Liver (tissue), 9 donors: ENCODE measurements around the gene FRMD4A. TPM values are rescaled to one million over a fixed set of nuclear protein-coding genes. Genes with fewer than 3 reads are reported as not detected.

ENCODE experiments used
- DNase-seq: peaks from one replicate; pipeline ENCODE4 v3.0.0-alpha.2; 2017; ENCODE audit warnings: low spot score
- H3K27ac ChIP-seq, 2 donors: one replicate each; pipeline ENCODE4 v1.7.0; 2013; ENCODE audit warnings: inconsistent platforms in 2 of 2, low read length in 2 of 2, control low read depth in 1 of 2, low read depth in 1 of 2, mild to moderate bottlenecking in 1 of 2
- H3K27me3 ChIP-seq, 4 donors: one replicate each; pipeline versions ENCODE4 v1.6.1 to v1.7.0; 2013; ENCODE audit warnings: low read length in 3 of 4, inconsistent platforms in 1 of 4, mild to moderate bottlenecking in 1 of 4, moderate library complexity in 1 of 4; ENCODE audit not compliant: control insufficient read depth in 4 of 4, insufficient read depth in 4 of 4
- H3K36me3 ChIP-seq, 4 donors: one replicate each; pipeline versions ENCODE4 v1.6.1 to v1.7.0; 2013; ENCODE audit warnings: low read length in 3 of 4, mild to moderate bottlenecking in 3 of 4, low read depth in 1 of 4, moderate library complexity in 1 of 4; ENCODE audit not compliant: control insufficient read depth in 4 of 4, insufficient read depth in 3 of 4
- H3K4me1 ChIP-seq, 4 donors: one replicate each; pipeline versions ENCODE4 v1.6.1 to v1.7.0; 2013; ENCODE audit warnings: low read length in 3 of 4, mild to moderate bottlenecking in 3 of 4, moderate library complexity in 1 of 4; ENCODE audit not compliant: control insufficient read depth in 4 of 4, insufficient read depth in 4 of 4
- H3K4me3 ChIP-seq, 3 donors: one replicate each; pipeline versions ENCODE4 v1.6.1 to v1.7.0; 2013; ENCODE audit warnings: low read length in 3 of 3, control low read depth in 1 of 3, low read depth in 1 of 3, mild to moderate bottlenecking in 1 of 3
- H3K9ac ChIP-seq, 2 donors: one replicate each; pipeline ENCODE4 v1.7.0; 2013; ENCODE audit warnings: low read length in 2 of 2, mild to moderate bottlenecking in 2 of 2, moderate library complexity in 2 of 2, control low read depth in 1 of 2, low read depth in 1 of 2
- H3K9me3 ChIP-seq, 4 donors: one replicate each; pipeline versions ENCODE4 v1.6.1 to v1.7.0; 2013; ENCODE audit warnings: low read length in 3 of 4; ENCODE audit not compliant: control insufficient read depth in 4 of 4
- EGR1 ChIP-seq, 2 donors: IDR thresholded peaks; 2 replicates each; pipeline ENCODE4 v1.6.1; 2016 to 2018; ENCODE audit warnings: antibody characterized with exemption in 2 of 2, low read depth in 2 of 2
- FOXA1 ChIP-seq: IDR thresholded peaks from 2 replicates; pipeline ENCODE4 v1.6.1; 2016; ENCODE audit warnings: antibody characterized with exemption
- FOXA2 ChIP-seq: IDR thresholded peaks from 2 replicates; pipeline ENCODE4 v1.6.1; 2016; ENCODE audit warnings: antibody characterized with exemption
- GABPA ChIP-seq, 2 donors: IDR thresholded peaks in 1 of 2; conservative IDR thresholded peaks in 1 of 2; 2 replicates each; pipeline ENCODE4 v1.6.1; 2016; ENCODE audit warnings: antibody characterized with exemption in 2 of 2, mild to moderate bottlenecking in 1 of 2, moderate library complexity in 1 of 2
- HNF4A ChIP-seq, 2 donors: conservative IDR thresholded peaks; 2 replicates each; pipeline ENCODE4 v1.6.1; 2016; ENCODE audit warnings: antibody characterized with exemption in 2 of 2, mild to moderate bottlenecking in 2 of 2
- HNF4G ChIP-seq: IDR thresholded peaks from 2 replicates; pipeline ENCODE4 v1.6.1; 2016; ENCODE audit warnings: antibody characterized with exemption
- JUND ChIP-seq, 2 donors: IDR thresholded peaks; 2 replicates each; pipeline ENCODE4 v1.6.1; 2016; ENCODE audit warnings: antibody characterized with exemption in 2 of 2
- MAX ChIP-seq: IDR thresholded peaks from 2 replicates; pipeline ENCODE4 v1.6.1; 2016; ENCODE audit warnings: antibody characterized with exemption
- NR2F2 ChIP-seq: IDR thresholded peaks from 2 replicates; pipeline ENCODE4 v1.6.1; 2016; ENCODE audit warnings: antibody characterized with exemption
- RAD21 ChIP-seq, 2 donors: IDR thresholded peaks; 2 replicates each; pipeline ENCODE4 v1.6.1; 2016; ENCODE audit warnings: antibody characterized with exemption in 2 of 2, mild to moderate bottlenecking in 2 of 2
- RXRA ChIP-seq, 2 donors: IDR thresholded peaks; 2 replicates each; pipeline ENCODE4 v1.6.1; 2017 to 2018; ENCODE audit warnings: antibody characterized with exemption in 2 of 2, mild to moderate bottlenecking in 1 of 2
- SP1 ChIP-seq: IDR thresholded peaks from 2 replicates; pipeline ENCODE4 v1.6.1; 2018; ENCODE audit warnings: antibody characterized with exemption, mild to moderate bottlenecking
- TAF1 ChIP-seq: conservative IDR thresholded peaks from 2 replicates; pipeline ENCODE4 v1.6.1; 2016; ENCODE audit warnings: antibody characterized with exemption, mild to moderate bottlenecking
- YY1 ChIP-seq: IDR thresholded peaks from 2 replicates; pipeline ENCODE4 v1.6.1; 2016; ENCODE audit warnings: antibody characterized with exemption, mild to moderate bottlenecking
- ZBTB33 ChIP-seq: IDR thresholded peaks from 2 replicates; pipeline ENCODE4 v1.6.1; 2016; ENCODE audit warnings: antibody characterized with exemption
- WGBS: extraction: QIAGEN DNeasy Blood & Tissue Kit; methylation state at CpG from one replicate; pipeline ENCODE4 v1.1.7; 2013; 5-methylcytosine and 5-hydroxymethylcytosine counted together
- polyA plus RNA-seq, 2 donors: library from polyadenylated mRNA; stranded (reverse) in 1 of 2; unstranded in 1 of 2; fragments of 200-250 nt in 1 of 2; fragments of >200 nt in 1 of 2; fragmentation: Nextera tagmentation in 1 of 2; extraction: Ambion mirVana in 1 of 2; gene quantifications; one replicate each; pipeline versions ENCODE4 v1.2.1 to v1.2.3, GENCODE V29; 2013 to 2015
- total RNA-seq, 2 donors: library from RNA; depleted of rRNA; stranded (reverse); fragments of >200 nt; gene quantifications; one replicate each; pipeline ENCODE4 v1.2.3, GENCODE V29; 2014
- TF ChIP-seq, protein P1 (sequence below): IDR thresholded peaks from 2 replicates; pipeline ENCODE4 v1.6.1; 2016; ENCODE audit warnings: antibody characterized with exemption, mild to moderate bottlenecking
- TF ChIP-seq, protein P2 (sequence below): IDR thresholded peaks from 2 replicates; pipeline ENCODE4 v1.6.1; 2016; ENCODE audit warnings: antibody characterized with exemption
- TF ChIP-seq, protein P3 (sequence below): fragments of 150-350 bp; IDR thresholded peaks from 2 replicates; pipeline ENCODE4 v1.5.1; 2017; ENCODE audit warnings: improper control_type of control experiment, low read depth, low read length; ENCODE audit not compliant: missing input control
- donor health status: healthy.
- donor health status: healthy.
- donor health status: healthy.
- donor health status: healthy.
- donor health status: healthy.

Gene FRMD4A
- total and polyA plus RNA-seq, 4 donors, result 8.2 to 34.3 (median 13.1) TPM

- WGBS, result 80% methylated on average over 4 of the region's 4 CpGs
- H3K36me3 ChIP-seq, result no peaks in the 10 kb centered on the region
- no peak overlapping the region for H3K27ac ChIP-seq
- H3K9me3 ChIP-seq, result no peaks in the 10 kb centered on the region
- no peak overlapping the region for H3K4me3 ChIP-seq
- no peak overlapping the region for H3K9ac ChIP-seq
- H3K4me1 ChIP-seq, result peaks cover 0 to 2% (median 0%) of the 10 kb centered on the region in 4 donors
- H3K27me3 ChIP-seq, result no peaks in the 10 kb centered on the region
- TF ChIP-seq RXRA (IDR thresholded peaks at IDR 0.05) (peak in 1 of 2 donors; percentile 29), FOXA1 (no peak)
- DNase-seq, result no peak
Observed at GRCh38 chr10:13973742-13974141, 357.0 kb downstream of the FRMD4A start.

- TF ChIP-seq FOXA1 (no peak), YY1 (no peak), EGR1 (IDR thresholded peaks at IDR 0.05; ENCODE audit: low read depth in 2 of 2) (no peak), RXRA (IDR thresholded peaks at IDR 0.05) (no peak), RAD21 (IDR thresholded peaks at IDR 0.05) (no peak), SP1 (no peak), HNF4G (no peak), GABPA (IDR thresholded peaks at IDR 0.05 in 1 of 2, conservative IDR thresholded peaks at IDR 0.05 in 1 of 2) (no peak), ZBTB33 (no peak), TAF1 (no peak), NR2F2 (no peak), JUND (IDR thresholded peaks at IDR 0.05) (no peak), HNF4A (conservative IDR thresholded peaks at IDR 0.05) (no peak), FOXA2 (no peak), MAX (no peak)
- TF ChIP-seq, protein P1, sequence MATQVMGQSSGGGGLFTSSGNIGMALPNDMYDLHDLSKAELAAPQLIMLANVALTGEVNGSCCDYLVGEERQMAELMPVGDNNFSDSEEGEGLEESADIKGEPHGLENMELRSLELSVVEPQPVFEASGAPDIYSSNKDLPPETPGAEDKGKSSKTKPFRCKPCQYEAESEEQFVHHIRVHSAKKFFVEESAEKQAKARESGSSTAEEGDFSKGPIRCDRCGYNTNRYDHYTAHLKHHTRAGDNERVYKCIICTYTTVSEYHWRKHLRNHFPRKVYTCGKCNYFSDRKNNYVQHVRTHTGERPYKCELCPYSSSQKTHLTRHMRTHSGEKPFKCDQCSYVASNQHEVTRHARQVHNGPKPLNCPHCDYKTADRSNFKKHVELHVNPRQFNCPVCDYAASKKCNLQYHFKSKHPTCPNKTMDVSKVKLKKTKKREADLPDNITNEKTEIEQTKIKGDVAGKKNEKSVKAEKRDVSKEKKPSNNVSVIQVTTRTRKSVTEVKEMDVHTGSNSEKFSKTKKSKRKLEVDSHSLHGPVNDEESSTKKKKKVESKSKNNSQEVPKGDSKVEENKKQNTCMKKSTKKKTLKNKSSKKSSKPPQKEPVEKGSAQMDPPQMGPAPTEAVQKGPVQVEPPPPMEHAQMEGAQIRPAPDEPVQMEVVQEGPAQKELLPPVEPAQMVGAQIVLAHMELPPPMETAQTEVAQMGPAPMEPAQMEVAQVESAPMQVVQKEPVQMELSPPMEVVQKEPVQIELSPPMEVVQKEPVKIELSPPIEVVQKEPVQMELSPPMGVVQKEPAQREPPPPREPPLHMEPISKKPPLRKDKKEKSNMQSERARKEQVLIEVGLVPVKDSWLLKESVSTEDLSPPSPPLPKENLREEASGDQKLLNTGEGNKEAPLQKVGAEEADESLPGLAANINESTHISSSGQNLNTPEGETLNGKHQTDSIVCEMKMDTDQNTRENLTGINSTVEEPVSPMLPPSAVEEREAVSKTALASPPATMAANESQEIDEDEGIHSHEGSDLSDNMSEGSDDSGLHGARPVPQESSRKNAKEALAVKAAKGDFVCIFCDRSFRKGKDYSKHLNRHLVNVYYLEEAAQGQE, result no peak
- TF ChIP-seq, protein P2, sequence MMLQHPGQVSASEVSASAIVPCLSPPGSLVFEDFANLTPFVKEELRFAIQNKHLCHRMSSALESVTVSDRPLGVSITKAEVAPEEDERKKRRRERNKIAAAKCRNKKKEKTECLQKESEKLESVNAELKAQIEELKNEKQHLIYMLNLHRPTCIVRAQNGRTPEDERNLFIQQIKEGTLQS, result no peak
- TF ChIP-seq, protein P3, sequence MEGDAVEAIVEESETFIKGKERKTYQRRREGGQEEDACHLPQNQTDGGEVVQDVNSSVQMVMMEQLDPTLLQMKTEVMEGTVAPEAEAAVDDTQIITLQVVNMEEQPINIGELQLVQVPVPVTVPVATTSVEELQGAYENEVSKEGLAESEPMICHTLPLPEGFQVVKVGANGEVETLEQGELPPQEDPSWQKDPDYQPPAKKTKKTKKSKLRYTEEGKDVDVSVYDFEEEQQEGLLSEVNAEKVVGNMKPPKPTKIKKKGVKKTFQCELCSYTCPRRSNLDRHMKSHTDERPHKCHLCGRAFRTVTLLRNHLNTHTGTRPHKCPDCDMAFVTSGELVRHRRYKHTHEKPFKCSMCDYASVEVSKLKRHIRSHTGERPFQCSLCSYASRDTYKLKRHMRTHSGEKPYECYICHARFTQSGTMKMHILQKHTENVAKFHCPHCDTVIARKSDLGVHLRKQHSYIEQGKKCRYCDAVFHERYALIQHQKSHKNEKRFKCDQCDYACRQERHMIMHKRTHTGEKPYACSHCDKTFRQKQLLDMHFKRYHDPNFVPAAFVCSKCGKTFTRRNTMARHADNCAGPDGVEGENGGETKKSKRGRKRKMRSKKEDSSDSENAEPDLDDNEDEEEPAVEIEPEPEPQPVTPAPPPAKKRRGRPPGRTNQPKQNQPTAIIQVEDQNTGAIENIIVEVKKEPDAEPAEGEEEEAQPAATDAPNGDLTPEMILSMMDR, result no peak
- WGBS, result 40% methylated on average over 4 of the region's 4 CpGs
- peaks cover 0 to 2% (median 0%) of the 10 kb centered on the region in 4 donors for H3K4me1 ChIP-seq
Observed at GRCh38 chr10:13972609-13973008, 358.1 kb downstream of the FRMD4A start.

More at GRCh38 chr10:13972609-13973008, 358.1 kb downstream of the FRMD4A start:
- no peak overlapping the region for H3K27ac ChIP-seq
- H3K9me3 ChIP-seq, result no peaks in the 10 kb centered on the region
- no peak overlapping the region for H3K9ac ChIP-seq
- DNase-seq, result no peak
- H3K36me3 ChIP-seq, result no peaks in the 10 kb centered on the region
- no peak overlapping the region for H3K4me3 ChIP-seq
- H3K27me3 ChIP-seq, result no peaks in the 10 kb centered on the region
